Measurements from ENCODE around the gene MYLK. TPM values are rescaled to one million over a fixed set of nuclear protein-coding genes. Genes with fewer than 3 reads are reported as not detected.

MYLK gene
- total and polyA plus RNA-seq, 9 of the 15 experiments (the other 6 are each of a cell fraction or from before 2014, with no cell fraction given), result 0.11 to 0.53 (median 0.18) TPM; not detected in 2

DNA sequence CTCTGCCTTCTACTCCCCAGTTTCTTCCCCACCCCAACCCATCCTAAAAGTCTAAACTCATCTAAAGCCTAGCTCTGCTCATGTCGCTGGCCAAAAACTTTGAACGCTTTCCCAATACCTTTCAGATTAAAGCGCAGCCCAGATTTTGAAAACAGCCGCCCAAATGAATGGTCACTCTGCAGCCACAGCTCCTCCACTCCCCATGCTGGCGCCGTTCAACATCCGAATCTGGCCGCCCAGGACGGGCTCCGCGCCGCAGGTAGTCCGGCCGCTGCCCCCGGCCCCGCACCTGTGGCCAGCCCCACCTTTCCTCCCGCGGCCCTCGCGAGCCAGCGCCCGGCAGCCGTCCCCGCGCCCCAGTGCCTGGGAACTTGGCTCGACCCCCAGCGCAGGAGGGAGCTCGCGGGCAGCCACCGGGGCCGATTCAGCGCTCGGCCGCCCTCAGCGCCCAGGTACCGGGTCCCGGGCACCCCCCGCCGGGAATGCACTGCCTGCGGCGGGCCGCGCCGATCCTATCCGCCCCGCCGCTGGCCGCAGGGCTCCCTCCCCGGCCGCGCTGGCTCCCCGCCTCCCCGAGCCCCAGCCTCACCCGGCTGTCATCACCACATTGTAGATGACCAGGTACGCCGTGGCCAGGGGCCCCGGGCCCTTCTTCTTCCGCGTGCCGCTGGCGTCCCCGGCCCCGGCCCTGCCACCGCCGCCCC, 299.7 kb downstream of the MYLK start (continued):
- no peak for TF ChIP-seq PRPF4 (IDR thresholded peaks at IDR 0.05; ENCODE audit: insufficient read depth, low read depth, low read length, poor library complexity, severe bottlenecking)
- 0 out of 2 replicates have a peak, but pooled peaks have one; percentile 15 for TF ChIP-seq SIN3B (IDR thresholded peaks at IDR 0.05; ENCODE audit: low read depth)
- peak; percentile 58; the same call in 1 of the 2 replicates for TF ChIP-seq PHF8 (IDR thresholded peaks at IDR 0.05; ENCODE audit: borderline replicate concordance, low read length)
- no peak for TF ChIP-seq POLR2B (IDR thresholded peaks at IDR 0.05; ENCODE audit: low read depth, partially characterized antibody)

DNA sequence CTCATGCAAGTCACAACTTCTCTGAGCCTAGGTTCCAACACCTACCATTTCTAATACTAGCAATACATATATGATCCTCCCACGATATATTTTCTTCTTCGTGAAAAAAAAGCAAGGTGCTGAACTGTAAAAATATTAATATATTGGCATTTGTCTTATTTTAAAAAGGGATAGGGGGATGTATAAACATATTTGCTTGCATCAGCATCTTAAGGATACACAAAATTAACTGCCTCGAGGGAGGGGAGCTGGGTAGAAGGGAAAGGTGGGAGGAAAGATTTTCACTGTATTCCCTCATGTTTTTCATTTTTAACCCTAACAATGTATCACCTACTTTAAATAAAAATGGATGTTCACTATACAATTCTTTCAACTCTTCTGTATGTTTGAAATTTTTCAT, 300.6 kb downstream of the MYLK start:
- no peak for DNase-seq (ENCODE audit: extremely low read depth in 1 of 4, low spot score in 3 of 4)
- Histone ChIP-seq H3K9me3 (replicated peaks; ENCODE audit: control insufficient read depth, insufficient read depth, low read depth, low read length) (peaks cover 5% of the 10 kb centered on the region; the same call in 1 of the 2 replicates), H2AFZ (ENCODE audit: low read depth, low read length) (no peak overlapping the region), H3K9ac (ENCODE audit: insufficient read depth in 1 of 2, low read depth in 2 of 2, low read length in 2 of 2) (no peak overlapping the region), H3K4me2 (ENCODE audit: insufficient read depth, low read length) (no peak overlapping the region), H3K79me2 (ENCODE audit: control insufficient read depth, insufficient read depth, low read length) (peaks cover 19% of the 10 kb centered on the region), H3K4me3 (no peak overlapping the region; the same call in 1 of the 2 replicates), H3K27me3 (ENCODE audit: control insufficient read depth in 2 of 2, insufficient read depth in 2 of 2, low read length in 2 of 2) (no peaks in the 10 kb centered on the region), H3K4me1 (replicated peaks in 1 of 2; ENCODE audit: control insufficient read depth in 2 of 2, insufficient read depth in 2 of 2, low read length in 2 of 2) (peaks cover 4% of the 10 kb centered on the region in 2 experiments; a peak in 1 of 5 replicates), H3K27ac (ENCODE audit: extremely low read depth, low read depth, low read length) (no peak overlapping the region), H3K36me3 (ENCODE audit: control insufficient read depth, insufficient read depth, low read length) (peaks cover 11% of the 10 kb centered on the region; the same call in 1 of the 3 replicates), H3K9me1 (ENCODE audit: control insufficient read depth, insufficient read depth, low read length) (no peaks in the 10 kb centered on the region), H4K20me1 (replicated peaks; ENCODE audit: control insufficient read depth, insufficient read depth, low read length) (no peaks in the 10 kb centered on the region)
- POLR2A ChIA-PET, result interaction anchor here (1.1 to 1.2 kb wide), 2 partner anchors 14 to 66 kb away, joined by 3 to 4 read pairs; no protein-coding TSS in a partner anchor
- 0 out of 2 replicates have a peak, but pooled peaks have one; percentile 7 for TF ChIP-seq ZNF316 (IDR thresholded peaks at IDR 0.05)
- no peak for TF ChIP-seq ZKSCAN3 (CRISPR knock-in tag; IDR thresholded peaks at IDR 0.05)
- CTCF ChIA-PET (ENCODE audit: low intra/inter-chr PET ratio), result no interaction called here
- in situ Hi-C loops (cut with MboI) (no loop called here), intact Hi-C loops (cut with micrococcal nuclease) (no loop called here)
- WGBS (ENCODE audit: insufficient coverage, low coverage, missing lambda C conversion rate), result 64% methylated on average over 3 of the region's 3 CpGs
- no peak for ATAC-seq
- FAIRE-seq, result no peak
- BruUV-seq (replicated peaks), result TSS peak; percentile 70

Data from K562 (cell line).